ENCODE results near the gene SPACA7.

Gene SPACA7, protein sequence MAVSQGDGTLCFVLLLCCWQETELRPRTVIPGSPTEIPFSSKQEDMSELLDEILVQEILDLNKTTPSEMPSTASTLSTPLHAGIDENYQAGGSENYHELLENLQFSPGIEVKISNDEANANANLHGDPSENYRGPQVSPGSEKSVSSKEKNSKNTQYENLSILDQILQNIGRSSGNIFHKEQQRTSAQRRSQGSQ

DNA sequence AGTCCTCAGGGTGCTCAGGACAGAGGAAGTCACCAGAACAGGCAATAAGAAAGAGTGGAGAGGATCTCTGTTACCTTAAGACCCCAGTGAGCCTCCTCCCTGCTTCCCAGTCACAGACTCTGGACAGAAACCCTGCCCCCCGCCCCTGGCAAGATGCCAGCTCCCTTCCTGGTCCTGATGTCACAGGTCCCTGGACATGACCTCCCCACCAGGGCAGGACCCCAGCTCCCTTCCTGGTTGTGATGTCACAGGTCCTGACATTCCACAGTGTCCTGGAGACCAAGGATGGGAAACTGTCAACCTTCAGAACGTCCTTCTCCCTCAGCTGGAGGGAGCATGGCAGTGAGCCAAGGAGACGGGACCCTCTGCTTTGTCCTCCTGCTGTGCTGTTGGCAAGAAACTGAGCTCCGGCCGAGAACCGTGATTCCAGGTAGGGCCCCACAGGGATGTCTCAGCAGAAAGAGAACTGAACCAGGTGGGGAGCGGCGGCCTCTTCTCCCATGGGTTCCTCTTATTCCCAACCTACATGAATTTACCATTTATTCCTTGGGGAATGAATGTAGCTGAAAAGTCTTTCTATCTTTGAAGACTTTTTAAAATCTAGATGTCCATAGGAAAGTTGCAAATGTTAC is at the start of gene SPACA7:
Gene SPACA7, plus strand, starts transcription at position 306 of the 632 bp plus-strand sequence. Its CDS starts 31 bp downstream, at position 337.
- no peak for DNase-seq

DNA sequence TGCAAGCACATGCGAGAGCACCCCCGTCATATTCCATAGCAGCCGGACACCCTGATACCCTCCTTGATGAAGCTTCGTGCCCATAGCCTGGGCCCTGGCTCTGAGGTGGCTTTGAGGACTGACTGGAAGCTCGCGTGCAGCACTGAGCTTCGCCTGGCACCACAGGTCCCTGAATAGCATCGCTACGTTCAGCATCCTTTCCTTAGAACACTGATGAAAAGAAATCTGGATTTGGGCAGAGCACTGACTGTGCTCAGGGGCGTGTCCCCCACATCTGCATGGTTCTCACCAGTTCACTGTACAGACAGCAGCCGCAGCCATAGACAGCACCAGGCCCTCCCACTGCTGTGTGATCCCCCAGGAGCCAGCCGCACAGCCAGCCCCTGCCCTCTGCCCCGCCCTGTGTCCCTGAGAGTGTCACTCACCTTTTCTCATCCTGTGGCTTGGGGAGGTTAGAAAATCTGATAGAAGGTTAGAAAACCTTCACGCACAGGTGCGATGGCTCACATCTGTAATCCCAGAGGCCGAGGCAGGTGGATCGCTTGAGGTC is 49.3 kb upstream of the SPACA7 start:
- no peak for DNase-seq

DNA sequence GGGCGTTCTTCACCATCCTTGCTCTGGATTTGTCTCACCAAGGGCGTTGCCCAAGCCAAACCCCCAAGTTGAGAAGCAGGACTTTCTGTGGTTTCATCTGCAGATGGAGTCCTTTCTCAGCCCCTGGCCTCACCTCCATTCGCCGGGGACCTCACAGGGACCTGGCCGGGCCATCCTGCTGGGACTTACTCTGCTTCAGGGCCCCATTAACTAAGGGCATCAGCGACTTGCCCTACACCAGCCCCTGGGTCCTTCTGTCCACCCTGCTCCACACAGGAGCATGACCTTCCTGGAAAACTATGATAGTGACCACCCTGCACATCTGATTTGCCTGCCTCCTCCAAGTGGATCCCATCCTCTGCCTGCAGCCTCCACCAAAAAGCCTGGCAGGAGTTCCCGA is 47.2 kb upstream of the SPACA7 start:
- DNase-seq = no peak

DNA sequence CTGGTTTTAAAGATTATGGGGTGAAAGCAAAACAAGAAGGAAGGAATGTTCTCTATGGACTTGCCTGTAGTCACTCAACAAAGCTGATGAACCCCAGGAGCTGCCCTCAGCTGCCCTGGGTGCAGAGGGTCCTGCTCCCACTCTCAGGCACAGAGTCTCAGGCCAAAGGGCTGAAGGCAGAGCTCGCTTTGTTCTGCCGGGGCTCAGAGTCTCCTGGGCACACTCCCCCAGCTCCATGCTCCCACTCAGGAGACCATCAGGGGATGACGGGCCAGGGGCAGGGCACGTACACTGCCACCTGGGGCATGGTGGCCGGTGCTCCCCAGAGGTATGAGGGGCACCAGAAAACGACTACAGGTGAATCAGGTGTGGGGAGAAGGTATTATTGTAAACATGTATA is 46.8 kb upstream of the SPACA7 start:
- DNase-seq = no peak

DNA sequence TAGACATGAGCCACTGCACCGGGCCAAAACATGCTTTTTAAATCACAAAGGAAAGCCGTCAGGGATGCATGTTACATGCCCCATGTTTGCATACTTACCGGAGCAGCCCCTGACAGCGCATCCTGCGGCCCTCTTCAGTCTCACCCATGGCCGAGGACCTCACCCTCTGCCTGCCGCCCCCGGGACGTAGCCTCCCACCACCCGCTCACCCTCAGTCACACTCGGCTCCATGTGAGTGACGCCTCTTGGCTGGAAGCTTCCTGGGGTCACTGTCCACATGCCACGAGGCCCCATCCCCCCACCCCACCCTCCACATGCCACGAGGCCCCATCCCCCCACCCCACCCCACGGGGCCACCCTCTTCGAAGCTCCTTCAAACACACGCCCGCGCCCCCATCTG is 46.1 kb upstream of the SPACA7 start:
- no peak for DNase-seq

DNA sequence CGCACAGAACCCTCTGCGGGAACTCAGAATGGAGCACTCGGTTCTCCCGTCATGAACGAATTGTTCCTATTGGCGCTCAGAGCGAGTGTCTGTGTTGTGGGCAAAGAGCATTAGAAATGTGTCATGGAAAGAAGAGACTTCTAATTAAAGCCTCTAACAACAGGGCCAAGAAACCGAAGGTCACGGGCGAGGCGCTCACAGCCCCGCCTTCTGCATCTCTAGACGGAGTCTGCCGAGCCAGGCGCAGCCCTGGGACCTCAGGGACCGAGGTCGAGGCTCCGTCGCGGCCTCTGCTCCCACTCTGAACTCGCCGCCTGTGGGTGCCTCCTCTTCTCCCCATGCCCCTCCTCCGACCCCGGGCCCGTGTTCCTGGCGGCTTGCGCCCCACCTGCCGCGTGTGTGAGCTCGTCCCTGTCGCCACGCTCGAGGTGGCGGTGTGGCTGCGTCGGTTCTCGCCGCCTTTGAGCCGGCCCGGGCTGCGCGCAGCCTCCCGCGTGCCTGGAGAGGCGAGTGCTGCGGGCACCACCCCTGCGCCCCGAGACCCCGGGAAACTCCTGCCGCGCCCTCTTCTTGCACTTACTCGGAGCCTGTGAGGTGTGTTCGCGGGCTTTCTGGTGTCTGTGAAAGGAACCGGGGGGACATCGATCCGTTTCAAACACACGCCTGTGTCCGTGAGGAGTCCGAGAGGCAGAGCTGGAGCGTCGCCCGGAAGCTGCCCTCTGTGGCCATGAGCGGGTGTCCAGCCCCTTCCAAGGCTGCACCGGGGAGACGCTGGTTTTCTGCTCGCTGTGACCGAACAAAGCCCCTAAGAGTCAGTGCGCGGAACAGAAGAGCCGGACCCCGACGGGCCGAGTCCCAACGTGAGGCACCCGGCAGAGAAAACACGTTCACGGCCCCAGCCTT is 45.4 kb upstream of the SPACA7 start:
- DNase-seq = no peak

DNA sequence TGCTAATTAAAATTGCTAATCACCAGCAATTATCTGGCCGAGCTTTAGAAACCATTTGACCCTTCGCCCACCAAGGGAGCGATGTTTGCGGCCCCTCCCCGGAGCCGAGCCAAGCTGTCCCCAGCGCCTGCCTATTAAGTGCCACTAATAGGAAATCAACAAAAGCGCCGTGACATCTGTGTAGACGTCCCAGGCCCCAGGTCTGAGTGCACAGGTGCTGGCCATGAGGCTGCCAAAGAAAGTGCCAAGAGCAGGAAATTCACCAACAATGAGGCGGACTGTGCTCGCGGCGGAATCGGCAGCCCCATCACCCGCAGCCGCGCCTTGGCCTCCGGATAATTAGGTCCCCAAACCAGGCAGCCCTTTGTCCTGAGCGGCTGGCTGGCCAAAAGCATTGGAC is 44.5 kb upstream of the SPACA7 start:
- DNase-seq = no peak

DNA sequence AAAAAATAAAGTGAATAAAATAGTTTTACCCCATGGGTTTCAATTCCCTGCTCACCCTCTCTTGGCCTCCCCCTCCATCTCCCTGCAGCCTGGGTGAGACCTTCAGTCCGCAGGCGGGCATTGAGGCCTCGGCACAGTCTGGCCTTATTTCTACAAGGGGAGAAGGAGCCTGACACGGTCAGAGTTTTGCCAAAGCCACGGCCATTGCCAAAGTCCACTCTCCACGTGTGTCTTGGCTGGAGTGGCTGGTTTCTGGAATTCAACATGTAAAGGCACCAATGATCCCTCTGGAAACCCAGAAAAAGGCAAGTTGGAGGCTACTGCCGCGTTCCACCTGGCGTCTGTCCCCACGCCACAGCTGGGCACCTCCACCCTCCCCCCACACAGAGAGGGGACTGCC is 43.4 kb upstream of the SPACA7 start:
- DNase-seq = no peak

DNA sequence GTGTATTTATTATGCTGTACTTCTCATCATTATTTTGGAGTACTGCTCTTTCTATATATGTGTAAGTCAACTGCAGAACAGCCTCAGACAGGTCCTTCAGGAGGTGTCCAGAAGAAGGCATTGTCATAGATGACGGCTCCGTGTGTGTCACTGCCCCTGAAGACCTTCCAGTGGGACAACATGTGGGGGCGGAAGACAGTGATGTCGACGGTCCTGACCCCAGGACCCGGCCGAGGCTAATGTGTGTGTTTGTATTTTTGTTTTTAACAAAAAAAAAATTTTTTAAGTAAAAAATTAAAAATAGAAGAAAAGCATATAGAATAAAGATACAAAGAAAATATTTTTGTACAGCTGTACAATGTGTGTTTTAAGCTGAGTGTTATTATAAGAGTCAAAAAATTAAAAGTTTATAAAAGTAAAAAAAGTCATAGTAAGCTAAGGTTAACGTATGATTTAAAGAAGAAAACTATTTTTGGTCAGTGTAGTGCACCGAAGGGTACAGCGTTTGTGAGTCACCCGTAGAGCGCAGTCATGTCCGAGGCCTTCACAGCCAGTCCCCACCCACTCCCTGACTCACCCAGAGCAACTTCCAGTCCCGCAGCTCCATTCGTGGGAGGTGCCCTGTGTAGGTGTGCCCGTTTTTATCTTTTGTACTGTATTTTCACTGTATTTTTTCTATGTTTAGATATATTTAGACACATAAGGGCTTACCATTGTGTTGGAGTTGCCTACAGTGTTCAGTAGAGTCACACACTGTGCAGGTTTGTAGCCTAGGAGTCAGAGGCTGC is 42.2 kb upstream of the SPACA7 start:
- no peak for DNase-seq

DNA sequence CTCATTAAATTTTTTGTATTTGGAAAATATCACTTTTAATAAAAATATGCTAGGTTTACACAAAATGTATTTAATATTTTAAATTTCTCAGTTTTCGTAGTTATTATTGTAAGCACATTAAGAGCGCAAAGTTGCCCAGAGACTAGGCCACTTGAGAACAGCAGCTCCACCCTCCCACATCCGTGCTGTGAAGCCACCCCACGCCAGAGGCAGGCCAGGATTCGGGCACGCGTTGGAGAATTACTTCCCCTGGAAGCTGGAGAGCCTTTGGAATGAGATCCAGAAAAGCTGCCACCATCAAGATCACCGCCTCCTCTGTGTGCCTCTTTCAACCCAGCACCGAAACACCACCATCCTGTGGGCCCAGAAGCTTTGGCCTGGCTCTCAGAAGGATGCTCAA is 41.0 kb upstream of the SPACA7 start:
- no peak for DNase-seq

DNA sequence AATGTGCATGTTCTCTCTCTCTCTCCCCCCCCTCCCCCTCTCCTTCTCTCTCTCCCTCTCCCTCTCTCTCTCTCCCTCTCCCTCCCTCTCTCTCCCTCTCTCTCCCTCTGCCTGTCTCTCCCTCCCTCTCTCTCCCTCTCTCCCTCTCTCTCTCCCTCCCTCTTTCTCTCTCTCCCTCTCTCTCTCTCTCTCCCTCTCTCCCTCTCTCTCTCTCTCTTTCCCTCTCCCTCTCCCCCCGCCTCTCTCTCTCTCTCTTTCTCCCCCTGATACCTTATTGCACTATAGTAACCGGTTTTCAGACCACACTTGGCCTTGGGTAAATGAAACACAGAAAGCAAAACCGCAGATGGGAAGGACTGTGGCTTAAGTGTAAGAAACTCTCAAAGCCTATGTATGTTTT is 34.7 kb upstream of the SPACA7 start:
- no peak for DNase-seq

DNA sequence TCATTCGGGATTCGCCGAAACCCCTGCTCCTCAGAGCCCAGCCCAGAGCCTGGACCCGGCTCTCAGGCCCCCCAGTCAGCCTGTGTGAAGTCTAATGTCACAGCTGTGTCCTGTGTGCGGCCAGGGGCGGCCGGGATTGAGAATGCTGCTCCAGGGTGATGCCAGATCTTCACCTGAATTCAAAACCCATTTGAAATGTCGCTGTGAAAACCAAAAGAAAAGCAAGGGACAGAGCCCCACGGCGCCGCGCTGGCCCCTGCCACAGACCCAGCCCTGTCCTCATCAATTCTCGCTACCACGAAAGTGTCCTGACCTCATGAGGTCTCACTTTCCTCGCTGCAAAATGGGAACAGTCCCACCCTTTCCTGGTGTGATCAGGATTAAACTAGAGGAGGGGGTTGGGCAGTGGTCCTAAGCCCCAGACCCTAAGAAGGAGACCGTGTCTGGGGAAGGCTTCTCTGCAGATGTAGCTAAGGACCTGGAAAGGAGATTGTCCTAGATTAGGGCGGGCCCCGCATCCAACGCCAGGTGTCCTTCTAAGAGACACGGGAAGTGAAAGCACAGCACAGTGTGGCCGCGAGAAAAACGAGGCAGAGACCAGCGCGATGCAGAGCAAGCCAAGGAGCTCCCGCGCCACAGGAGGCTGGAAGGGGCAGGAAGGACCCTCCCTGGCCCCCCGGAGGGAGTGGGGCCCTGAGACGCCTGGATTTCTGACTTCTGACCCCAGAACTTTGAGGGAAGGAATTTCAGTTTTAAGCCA is 34.0 kb upstream of the SPACA7 start:
- DNase-seq = no peak

DNA sequence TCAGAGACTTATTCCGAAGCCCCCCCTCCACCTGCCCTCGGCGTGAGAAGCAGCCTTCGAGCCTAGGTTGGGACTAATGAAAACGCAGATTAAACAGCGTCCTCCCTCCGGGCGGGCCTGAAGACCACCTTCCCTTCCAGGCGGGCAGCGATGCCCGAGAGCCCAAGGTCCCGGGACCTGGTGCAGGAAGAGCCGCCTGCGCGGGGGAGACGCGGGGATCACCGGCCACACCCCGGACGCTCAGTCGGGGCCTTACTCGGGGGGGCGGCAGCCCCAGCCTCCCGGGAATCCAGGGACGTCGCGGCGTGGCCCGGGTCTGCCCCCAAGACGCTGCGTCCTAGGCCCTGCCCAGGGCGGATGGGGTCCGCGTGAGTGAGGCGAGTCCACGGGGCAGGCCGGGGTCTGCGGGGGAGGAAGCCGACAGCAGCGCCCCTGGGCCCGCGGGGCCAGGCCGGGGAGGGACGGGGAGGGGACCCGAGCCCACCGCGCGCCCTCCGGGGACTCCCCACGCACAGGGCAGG is 33.3 kb upstream of the SPACA7 start:
- DNase-seq = no peak

DNA sequence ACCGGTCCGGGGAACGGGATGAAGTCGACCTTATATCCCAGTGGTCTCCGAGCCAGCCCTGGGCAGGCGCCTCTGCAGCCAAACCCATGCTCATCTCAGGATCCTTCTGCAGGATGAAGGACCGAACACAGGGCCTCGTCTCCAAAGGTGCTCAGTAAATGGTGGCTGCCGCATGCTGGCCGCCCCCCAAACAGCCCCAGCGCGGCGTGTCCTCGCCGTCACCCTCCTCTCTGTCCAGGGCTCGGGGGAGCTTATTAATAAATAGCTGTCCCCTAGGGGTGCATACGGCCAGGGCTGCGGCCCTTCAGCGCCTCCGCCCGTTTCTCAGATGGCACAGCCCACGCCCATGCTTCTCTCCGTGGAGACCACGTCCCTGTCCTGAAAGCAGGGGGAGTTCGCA is 32.6 kb upstream of the SPACA7 start:
- DNase-seq = no peak

DNA sequence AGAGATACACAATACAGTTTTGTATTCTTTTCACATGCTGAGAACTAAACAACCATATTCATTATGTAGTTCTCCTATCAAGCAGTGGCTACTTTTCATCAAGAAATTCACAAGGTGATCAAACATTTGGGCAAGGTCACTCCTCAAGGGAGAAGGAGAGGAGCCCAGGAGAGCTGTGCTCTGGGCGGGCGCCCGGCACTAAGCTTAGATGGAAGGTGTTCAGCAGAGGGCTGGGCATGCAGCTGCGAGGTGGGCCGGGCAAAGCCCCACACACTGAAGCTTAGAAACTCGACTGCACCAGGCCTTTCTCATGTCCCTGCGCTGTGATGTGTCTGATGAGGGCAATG is 30.4 kb upstream of the SPACA7 start:
- DNase-seq = no peak

DNA sequence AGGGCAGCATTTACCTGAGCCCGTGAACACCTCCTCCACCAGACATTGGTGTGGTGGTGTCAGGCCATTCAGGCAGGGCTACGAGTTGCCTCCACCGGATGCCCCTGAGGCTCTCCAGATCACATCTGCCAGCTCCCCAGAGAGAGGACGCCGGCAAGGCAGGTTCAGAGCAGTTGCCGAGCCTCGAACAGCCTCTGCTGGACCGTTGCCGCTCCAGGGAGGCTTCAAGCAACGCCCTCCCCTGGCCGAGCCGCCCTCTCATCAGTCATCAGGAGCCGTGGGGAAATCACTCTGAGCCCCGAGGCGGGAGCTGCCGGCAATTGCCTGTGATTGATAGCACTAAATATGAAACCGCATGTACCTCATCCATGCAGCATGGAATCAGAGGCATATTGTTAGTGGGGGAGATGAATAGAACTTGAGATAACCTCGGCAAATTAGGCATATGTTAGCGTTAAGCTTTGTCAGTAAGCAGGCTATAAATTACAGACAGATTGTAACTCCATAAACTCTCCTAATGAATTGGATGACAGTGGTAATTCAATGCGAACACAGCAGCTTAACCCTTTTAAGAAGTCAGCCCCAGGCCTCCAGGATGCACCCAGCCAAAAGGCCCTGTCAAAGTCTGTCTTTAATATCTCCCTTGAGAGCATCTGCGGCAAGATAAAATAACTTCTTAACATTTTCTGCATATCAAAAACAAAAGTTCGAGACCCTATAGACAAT is 29.8 kb upstream of the SPACA7 start:
- DNase-seq = no peak

DNA sequence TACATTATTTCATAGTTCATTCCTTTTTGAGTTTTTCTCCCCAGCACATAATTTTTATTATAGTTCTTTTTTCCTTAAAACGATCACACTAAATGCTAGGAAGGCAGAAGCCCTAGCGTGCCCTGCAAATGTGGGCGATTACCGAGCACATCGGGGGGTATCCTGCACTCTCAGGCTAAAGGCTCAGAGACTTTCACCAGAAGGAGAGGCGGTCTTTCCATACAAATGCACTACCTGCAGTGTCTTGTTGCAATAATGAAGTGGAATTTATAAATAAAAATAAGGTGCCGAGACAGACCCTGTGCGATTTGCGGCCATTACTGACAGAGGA is 29.3 kb upstream of the SPACA7 start:
- DNase-seq = no peak

DNA sequence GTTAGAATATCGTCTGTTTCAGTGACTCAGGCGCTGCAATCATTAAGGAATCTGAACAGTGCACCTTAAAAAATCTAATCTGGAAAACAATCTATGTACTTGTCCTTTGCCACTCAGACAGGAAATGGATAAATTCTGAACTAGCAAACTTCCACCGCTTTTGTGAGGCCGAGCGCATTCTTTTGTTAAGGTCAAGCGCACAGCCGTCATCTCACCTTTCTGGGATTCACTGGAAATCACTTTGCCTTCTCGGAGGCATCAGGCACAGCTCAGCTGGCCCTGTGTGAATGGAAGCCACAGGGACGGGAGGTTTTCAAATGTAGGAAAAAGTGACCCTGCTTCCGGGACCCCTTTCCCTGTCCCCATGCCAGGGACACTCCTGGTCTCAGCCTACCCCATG is 28.2 kb upstream of the SPACA7 start:
- no peak for DNase-seq

DNA sequence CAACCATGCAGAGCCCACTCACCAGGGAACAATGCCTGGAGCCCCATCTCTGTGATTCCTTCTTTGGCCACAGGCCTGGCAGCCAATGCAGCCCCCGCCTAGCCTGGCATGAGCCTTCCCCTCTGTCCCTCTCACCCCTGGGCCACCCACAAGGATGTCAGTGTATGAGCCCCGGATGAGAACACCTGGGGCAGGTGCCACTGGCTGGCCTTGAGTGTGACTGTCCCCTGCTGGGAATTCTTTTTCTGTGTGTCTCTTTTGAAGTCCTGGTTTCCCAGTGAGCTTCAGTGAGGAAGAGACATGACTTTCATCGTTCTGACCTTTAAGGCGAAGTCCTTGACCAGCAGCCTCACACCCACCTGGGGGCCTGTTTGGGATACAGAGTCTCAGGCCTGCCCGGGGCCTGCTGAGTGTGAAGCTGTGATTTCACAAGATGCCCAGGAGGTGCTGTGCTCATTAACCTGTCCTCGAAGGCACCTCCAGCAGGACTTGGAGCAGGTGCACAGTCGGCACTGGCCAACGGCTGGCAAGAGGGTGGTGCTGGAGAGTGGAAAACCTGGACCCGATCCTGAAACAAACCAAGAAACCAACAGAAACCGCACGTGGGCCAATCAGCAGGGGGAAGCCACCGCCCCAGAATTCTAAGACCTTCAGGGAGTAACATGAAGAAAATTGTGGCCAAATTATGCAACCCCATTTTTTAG is 27.4 kb upstream of the SPACA7 start:
- no peak for DNase-seq

DNA sequence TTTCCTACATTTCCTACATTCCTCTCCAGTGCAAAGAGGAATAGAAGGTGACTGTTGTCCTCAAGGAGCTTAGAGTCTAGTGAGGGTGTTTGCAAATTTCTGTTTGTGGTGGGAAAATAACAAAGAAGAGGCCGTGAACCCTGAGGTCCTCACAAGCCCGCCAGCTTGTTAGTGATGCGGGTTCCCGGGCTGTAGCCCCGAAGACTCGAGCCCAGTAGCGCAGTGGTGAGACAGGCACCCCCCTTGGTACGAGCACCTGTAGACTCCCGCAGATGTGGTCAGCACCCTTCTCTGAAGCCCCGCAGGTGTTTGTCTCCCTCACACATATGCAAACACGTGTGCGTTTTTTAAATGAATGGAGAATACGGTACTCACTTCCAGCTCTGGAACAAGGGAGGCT is 26.5 kb upstream of the SPACA7 start:
- no peak for DNase-seq

DNA sequence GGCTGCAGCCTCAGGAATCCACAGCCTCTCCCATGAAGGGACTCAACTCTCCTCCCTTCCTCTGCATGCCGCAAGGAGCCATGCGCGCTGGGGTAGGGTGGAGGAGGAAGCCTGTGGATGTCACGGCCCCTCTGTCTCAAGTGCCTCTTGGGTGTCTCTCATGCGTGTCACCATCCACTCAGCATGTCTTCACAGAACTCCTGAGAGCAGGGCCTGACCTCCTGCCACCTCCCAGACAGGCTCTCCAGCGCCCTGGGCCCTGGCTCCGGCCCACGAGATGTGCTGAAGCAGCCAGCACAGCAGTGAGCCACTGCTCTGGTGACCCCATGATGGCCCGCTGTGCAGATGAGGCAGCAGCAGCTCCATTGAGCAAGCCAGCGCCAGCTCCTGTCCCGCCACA is 25.9 kb upstream of the SPACA7 start:
- no peak for DNase-seq

Measured in activated CD4-positive, CD25-positive, alpha-beta regulatory T cell (primary cell).